DOHH2 (cell line): Measurements from ENCODE around the gene RPUSD1.

Source experiments
- CTCF ChIP-seq: fragments of 200-600 bp; sonication (generic); IDR thresholded peaks from one replicate; pipeline ENCODE4 v1.5.1; 2014; ENCODE audit warnings: antibody characterized with exemption, mild to moderate bottlenecking, low read depth, low read length; ENCODE audit not compliant: poor library complexity, severe bottlenecking
- EZH2phosphoT487 ChIP-seq: fragments of 200-600 bp; sonication (generic); IDR thresholded peaks from 2 replicates; pipeline ENCODE4 v1.6.1; 2017; ENCODE audit warnings: borderline replicate concordance, mild to moderate bottlenecking, antibody characterized with exemption, low read length, moderate library complexity, mixed read lengths

- no peak for TF ChIP-seq CTCF
- TF ChIP-seq EZH2phosphoT487, result no peak
Measured at GRCh38 chr16:787321-787966, 737 bp downstream of the RPUSD1 start.
